ENCODE measurements around the gene NEK1.

- TF ChIP-seq, protein P1, sequence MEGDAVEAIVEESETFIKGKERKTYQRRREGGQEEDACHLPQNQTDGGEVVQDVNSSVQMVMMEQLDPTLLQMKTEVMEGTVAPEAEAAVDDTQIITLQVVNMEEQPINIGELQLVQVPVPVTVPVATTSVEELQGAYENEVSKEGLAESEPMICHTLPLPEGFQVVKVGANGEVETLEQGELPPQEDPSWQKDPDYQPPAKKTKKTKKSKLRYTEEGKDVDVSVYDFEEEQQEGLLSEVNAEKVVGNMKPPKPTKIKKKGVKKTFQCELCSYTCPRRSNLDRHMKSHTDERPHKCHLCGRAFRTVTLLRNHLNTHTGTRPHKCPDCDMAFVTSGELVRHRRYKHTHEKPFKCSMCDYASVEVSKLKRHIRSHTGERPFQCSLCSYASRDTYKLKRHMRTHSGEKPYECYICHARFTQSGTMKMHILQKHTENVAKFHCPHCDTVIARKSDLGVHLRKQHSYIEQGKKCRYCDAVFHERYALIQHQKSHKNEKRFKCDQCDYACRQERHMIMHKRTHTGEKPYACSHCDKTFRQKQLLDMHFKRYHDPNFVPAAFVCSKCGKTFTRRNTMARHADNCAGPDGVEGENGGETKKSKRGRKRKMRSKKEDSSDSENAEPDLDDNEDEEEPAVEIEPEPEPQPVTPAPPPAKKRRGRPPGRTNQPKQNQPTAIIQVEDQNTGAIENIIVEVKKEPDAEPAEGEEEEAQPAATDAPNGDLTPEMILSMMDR (IDR thresholded peaks at IDR 0.05) = no peak
- no peak for TF ChIP-seq POLR2A (IDR thresholded peaks at IDR 0.05)
- no peak for TF ChIP-seq POLR2AphosphoS5 (IDR thresholded peaks at IDR 0.05)
These were observed 29.7 kb downstream of the NEK1 start for GRCh38 chr4:169582706-169583105.
